OCI-LY7 (cell line): ENCODE results near the gene SLC6A12.

ENCODE experiments used
- CTCF ChIP-seq: fragments of 200-600 bp; sonication (generic); conservative IDR thresholded peaks from 2 replicates; pipeline ENCODE4 v1.5.1; 2014; ENCODE audit warnings: mild to moderate bottlenecking, antibody characterized with exemption, low read length, moderate library complexity, mixed read lengths
- EZH2phosphoT487 ChIP-seq: fragments of 200-600 bp; sonication (generic); IDR thresholded peaks from 2 replicates; pipeline ENCODE4 v1.6.1; 2018; ENCODE audit warnings: low read depth, borderline replicate concordance, mild to moderate bottlenecking, mixed run types, antibody characterized with exemption, low read length, moderate library complexity, mixed read lengths

GRCh38 chr12:207804-208203 is 6.2 kb downstream of the SLC6A12 start:
- TF ChIP-seq CTCF: no peak
- no peak for TF ChIP-seq EZH2phosphoT487
